GM19238 (cell line): ENCODE measurements around the gene ATPAF1.
"Not testable (repeated sequence)": the region's sequence is repeated elsewhere in the genome, so short reads cannot be mapped to it uniquely, and the experiment has no call there.

Source experiments
- DNase-seq: peaks from one replicate; pipeline ENCODE4 v3.0.0; 2011; ENCODE audit warnings: low spot score; ENCODE audit not compliant: insufficient read length

The ATPAF1 gene

DNA sequence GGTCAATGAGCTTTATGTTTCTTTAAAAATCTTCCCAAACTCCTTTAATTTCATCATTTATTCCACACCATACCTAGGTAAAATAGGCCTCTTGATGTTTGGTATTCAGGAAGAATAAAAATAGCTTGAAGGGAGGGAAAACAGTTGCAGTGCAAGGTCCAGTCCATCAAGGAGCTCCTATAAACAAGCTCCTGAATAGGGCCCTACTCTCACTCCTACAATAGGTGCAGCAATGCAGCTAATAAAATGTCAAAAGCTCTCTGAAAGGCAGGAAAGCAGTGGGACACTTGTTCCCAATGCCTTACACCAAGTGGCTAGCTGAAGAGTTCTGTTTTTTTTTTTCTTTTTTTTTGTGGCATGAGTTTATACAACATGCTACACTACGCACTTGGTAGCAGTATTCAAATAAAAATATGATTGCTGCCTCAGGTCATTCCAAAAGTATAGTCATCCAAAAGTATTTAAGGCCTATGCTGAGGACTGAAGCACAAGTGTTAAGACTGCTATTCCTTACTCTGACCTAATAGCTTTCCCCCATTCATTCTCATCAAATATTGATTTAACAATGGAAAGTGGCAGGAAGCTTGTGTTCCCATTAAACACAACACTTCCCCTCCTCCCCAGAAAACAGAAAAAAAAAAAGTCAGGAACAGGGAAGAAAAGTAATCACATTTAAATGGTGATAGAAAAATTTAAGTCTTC, 13.3 kb upstream of the ATPAF1 start:
- DNase-seq: no peak

DNA sequence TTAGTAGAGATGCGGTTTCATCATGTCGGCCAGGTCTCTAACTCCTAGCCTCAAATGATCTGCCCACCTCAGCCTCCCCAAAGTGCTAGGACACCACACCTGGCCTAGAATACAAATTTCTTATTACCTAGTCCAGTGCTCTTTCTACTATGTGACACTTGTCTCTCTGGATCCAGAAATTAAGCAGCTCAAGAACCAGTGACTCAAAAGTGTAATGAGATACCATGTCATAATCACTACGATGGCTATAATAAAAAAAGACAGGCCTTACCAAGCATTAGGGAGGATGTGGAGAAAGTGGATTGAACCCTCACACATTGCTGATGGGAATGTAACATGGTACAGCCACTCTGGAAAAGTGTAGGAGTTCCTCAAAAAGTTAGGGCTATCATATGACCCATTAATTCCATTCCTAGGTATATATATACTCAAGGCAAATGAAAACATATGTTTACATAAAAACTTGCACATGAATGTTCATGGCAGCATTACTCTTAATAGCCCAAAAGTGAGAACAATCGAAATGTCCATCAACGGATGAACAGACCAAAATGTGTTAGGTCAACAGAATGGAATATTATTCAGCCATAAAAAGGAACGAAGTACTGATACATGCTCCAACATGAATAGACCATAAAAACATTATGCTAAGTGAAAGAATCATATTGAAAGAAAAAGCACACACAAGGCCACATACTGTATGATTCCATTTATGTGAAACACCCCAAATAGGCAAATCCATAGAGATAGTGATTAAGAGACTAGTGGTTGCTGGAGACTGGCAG, 11.8 kb upstream of the ATPAF1 start:
- DNase-seq: no peak

DNA sequence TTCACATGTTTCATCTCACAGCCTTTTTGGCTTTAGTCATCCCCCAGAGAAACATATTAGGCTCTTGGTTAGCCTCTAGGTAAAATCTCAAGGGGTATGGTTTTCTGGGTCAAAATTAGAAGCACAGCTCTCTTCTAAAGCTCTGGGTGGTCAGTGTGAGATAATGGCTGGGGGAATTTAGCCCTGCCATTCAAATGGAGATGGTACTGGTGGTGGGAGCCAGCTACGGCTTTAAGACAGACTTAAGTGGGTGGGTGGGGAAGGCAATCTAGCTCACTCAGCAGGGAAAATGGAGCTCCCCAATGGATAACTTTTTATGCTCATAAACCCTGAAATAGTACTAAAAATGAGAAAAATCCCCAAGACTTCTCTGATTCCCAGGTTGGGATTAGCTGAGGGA, 9.2 kb upstream of the ATPAF1 start:
- DNase-seq: no peak

DNA sequence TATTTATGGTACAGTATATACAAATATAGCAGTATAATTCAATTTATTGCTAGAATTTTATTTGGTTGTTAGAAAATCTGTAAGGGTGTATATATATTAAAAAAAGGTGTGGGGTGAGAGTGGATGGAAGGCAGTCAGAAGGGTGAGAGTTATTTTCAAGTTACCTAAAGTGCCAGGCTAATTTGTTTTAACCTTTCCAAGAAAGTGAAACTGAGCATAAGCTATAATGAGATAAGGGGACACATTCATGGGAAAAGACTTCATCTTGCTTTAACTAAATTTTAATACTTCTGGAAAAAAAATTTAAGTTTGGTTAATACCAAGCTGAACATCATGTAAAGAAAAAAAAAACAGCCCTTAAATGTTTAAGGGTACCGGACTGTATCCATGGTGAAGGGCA, 8.4 kb upstream of the ATPAF1 start:
- DNase-seq: no peak

DNA sequence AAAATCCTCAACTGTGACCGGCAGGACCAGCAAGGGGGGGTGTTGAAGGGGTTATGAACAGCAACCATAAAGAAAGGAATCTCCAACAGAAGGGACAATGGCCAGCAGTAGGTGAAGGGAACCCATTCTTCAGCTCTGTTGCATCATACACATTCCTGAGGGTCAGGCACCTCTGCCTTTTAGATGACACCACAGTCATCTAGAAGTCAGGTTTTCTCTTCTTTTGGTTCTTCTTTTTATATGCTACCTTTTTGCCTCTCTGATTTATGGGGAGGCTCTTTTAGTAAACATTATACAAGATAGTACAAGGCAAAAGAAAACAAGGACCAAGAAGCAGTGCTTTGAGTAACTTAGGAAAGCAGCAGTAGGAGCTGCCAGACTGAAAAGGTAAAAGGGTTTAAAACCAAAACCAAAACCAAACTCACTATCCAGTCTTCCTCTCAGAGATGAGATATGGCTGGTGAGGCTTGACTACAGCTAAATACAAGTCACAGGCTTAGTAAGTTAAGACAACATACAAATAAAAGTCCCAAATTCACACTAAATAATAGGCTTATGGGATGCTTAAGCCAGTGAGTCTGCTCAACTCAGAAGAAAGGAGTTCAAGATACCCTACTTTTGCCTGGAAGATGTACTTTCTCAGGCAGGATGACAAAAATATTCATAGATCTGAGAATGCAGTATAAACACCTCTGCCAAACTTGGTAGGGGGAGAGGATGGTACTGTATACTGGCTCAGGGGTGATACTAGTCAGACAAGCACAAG, 7.6 kb upstream of the ATPAF1 start:
- DNase-seq: peak; percentile 26

DNA sequence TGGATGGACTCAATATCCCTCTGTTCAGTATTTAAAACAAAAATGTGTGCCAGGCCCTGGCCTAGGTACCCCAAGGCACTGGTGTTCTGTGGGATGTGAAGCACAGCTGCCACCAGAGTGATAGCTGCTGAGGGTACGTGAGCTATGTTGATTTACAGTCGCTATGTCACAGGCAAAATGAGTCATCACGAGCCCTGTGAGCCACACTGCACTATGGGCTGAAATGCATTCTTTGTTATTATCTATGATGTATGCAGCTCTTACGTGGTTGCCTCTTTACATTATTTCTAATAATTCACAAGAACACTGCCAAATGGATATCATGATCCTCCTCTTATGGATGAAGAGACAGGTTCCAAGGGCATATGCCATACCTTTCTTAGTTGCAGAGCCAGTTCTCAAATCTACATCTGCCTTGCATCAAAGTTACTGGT, 5.6 kb upstream of the ATPAF1 start:
- DNase-seq: no peak

DNA sequence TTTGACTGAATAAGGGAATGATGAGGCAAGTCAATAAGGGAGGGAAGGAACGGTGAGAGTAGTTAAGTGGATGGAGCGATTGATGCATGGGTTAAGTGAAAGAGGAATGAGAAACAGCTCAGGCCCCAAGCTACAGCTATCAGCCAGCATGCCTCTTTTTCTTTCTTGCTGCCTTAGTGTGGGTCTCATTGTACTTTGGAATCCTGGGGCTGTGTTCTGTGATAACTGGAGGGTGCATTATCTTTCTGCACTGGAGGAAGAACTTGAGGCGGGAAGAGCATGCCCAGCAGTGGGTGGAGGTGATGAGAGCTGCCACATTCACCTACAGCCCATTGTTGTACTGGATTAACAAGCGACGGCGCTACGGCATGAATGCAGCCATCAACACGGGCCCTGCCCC, 4.5 kb upstream of the ATPAF1 start:
- no peak for DNase-seq

DNA sequence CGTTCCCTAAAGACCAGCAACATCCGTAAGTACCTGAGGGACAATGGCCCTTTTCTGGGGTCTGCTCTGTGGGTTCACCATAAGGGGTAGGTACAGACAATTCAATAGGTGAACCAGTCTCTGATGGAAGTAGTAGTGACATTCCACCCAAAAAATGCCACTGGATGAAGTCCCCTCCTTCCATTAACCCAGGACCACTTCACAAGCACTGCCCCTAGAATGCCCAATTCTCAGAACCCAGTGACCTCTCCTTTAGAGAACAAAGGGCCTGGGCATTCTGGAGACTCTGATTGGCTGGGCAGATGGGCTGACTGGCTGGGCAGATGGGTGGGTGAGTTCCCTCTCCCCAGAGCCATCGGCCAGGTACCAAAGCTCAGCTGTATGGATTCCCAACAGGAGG, 3.4 kb upstream of the ATPAF1 start, which contains the start of gene TEX38:
Gene TEX38 (plus strand): TSS at position 301 of the 400 bp plus-strand sequence. CDS start 81 bp downstream, at position 382.
- no peak for DNase-seq

DNA sequence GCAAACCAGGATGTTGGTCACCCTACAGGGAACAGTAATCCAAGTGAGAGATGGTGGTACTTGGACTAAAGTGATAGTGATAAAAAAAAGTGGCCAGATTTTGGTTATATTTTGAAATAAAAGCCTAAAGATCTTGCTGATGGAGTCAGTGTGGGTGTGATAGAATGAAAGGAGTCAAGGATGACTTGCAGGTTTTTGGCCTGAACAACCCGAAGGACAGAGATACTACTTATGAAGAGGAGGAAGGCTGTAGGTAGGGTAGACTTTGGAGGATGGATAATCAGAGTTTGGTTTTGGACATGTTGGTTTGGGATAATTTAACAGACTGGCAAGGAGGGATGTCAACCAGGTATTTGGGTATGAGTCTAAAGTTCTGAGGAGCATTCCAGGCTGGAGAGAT, 2.0 kb upstream of the ATPAF1 start:
- no peak for DNase-seq

DNA sequence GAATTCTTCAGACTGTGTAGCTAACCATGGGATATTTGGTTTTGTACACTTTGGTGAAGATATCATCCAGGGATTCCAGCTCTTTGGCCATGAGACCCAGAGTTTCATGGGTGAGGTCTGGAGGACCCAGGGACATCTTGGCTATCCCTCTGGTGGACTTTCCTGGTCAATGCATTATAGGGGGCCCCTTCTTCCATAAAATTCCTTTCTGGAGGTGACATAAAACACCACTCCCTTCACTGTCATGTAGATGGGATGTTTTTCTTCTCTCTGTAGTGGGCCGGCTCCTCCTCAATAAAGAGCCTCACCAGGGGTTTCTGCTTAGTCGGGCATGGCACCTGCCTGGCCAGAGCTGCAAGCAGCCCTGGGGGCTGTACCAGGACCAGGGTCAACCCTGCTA, 2.2 kb downstream of the ATPAF1 start:
- DNase-seq: no peak

DNA sequence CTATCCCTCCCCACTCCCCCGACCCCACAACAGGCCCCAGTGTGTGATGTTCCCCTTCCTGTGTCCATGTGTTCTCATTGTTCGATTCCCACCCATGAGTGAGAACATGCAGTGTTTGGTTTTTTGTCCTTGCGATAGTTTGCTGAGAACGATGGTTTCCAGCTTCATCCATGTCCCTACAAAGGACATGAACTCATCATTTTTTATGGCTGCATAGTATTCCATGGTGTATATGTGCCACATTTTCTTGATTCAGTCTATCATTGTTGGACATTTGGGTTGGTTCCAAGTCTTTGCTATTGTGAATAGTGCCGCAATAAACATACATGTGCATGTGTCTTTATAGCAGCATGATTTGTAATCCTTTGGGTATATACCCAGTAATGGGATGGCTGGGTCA, 5.2 kb downstream of the ATPAF1 start:
- not testable (repeated sequence) for DNase-seq

DNA sequence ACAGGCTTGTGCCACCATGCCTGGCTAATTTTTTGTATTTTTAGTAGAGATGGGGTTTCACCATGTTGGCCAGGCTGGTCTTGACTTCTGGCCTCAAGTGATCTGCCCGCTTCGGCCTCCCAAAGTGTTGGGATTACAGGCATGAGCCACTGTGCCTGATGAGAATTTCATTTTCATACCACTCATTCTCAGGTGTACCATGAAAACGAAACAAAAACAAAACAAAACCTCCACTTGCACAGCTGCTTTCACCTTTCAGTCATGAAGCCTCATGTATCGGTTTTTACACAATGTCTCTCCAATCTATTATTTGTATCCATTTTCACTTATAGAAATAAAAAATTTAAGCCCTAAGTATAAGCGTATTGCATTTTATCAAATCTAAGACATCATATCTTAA, 8.0 kb downstream of the ATPAF1 start:
- DNase-seq: not testable (repeated sequence)

DNA sequence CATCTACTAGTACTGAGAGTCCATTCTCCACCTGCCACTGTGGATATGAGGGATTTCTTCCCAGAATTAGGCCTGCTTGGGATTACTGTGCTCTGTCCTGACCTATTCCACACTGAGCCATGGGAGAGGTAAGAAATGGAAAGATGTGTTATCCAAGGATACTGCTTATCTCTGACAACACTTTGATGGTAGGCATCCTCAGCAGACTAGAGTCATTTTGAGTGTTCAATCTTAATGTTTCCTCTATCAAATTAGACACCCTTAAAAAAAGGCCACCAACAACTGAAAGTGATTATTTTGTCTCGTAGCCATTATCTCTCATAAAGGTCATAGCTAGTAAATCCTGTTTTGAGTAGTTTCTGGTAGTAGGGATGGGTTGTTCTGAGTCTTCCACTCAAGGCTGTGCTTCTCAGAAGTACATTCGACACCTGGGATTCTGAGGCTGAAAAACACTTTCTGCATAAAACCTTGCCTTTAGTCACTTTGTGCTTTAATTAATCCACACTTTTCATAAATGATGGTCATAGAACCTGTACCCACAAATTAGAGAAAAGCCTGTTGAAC, 8.8 kb downstream of the ATPAF1 start:
- no peak for DNase-seq

DNA sequence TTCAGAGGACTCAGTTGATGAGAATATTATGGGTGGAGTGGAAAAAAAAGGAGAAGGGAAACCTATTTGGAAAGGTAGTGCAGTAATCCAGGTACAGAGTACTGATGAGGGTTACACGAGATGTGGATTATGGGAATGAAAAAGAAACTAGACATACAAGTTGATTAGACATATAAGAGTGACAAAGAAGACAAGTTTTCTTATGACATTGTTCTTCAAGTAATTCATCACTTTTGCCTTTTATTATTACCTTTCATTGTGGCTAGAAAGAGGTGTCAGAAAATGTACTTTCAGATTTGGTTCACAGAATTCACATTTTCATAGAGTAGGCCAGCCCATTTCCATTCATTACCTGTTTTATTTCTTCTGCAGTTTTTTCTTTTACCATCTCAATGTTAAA, 10.4 kb downstream of the ATPAF1 start:
- DNase-seq: no peak

DNA sequence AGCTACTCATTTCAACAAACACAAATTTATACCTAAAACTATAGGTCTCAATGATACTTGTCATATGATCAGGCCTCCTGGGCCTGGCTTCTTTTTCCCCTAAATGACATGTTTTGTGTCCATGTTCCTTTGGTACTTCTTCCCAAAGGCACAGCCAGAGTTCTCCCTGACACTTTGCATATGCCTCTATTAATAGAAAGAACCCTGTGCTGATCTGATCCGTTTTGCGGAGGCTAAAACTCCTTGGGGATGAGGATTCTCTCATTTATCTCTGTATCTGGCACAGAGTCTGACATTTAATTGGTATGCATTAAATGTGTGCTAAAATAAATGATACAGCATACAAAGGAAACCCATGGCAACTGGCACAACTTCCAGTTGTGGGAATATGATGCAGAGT, 11.5 kb downstream of the ATPAF1 start:
- no peak for DNase-seq

DNA sequence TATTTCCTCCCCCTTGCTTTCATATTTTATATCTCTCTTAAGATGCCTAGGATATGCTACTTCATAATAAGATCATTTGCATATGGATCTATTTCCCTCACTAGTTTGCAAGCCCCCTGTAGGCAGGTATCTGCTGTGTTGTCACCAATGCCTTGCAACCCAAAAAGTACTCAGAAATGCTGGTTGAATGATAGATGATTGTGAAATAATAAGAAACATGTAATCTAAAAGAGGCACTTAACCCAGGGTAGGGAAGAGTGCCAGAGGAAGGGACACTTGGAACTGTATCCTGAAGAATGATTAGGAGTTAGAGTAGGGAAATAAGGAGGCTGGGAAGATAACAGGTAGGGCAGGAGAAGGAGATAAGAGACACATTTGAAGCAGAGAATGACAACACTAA, 12.3 kb downstream of the ATPAF1 start:
- DNase-seq: no peak

DNA sequence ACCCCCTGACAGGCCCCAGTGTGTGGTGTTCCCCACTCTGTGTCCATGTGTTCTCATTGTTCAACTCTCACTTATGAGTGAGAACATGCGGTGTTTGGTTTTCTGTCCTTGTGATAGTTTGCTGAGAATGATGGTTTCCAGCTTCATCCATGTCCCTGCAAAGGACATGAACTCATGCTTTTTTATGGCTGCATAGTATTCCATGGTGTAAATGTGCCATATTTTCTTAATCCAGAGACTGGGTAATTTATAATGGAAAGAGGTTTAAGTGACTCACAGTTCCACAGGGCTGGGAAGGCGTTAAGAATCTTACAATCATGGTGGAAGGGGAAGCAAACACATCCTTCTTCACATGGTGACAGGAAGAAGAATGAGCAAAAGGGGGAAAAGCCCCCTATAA, 13.5 kb downstream of the ATPAF1 start:
- not testable (repeated sequence) for DNase-seq

DNA sequence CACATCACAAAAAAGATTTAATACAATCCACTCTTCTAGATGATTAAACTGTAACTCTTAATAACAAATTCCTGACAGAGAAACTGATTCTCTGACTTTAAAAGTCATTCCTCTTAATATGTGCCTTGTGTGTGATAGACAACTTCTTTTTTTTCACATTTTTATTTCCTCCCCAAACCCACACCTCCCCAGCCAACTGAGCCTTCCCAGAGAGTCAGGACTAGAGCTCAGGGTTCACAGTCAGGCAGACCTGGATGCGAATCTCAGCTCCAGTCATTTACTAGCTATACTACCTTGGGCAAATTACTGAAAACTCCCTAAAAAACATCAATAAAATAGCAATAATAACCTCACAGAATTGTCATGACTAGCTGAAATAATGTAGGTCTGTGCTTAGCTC, 14.2 kb downstream of the ATPAF1 start:
- DNase-seq: no peak

DNA sequence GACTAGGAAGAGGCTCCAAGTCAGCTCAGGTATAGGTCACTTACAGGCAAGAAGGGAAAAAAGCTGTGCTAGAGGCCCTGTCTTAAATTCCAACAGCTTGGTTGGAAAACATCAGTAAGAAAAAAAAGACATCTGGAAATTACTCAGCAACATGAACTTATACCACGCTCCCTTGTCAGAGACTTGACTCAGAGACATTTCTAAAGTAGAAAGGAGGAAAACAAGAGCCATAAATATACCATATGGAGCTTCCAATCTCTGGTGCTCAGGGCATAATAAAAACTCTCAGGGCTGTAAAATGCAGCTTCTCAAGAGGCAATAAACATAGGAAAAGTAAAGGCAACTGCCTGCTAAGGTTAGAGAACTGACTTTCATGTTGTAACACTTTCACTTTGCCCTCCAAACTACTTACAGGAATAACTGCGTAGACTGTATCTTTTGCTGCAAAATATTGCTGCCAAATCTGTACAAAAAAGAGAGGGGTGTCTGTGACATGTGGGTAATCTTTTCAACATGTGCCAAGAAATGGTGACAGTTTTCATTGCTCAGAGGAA, 14.7 kb downstream of the ATPAF1 start:
- no peak for DNase-seq

DNA sequence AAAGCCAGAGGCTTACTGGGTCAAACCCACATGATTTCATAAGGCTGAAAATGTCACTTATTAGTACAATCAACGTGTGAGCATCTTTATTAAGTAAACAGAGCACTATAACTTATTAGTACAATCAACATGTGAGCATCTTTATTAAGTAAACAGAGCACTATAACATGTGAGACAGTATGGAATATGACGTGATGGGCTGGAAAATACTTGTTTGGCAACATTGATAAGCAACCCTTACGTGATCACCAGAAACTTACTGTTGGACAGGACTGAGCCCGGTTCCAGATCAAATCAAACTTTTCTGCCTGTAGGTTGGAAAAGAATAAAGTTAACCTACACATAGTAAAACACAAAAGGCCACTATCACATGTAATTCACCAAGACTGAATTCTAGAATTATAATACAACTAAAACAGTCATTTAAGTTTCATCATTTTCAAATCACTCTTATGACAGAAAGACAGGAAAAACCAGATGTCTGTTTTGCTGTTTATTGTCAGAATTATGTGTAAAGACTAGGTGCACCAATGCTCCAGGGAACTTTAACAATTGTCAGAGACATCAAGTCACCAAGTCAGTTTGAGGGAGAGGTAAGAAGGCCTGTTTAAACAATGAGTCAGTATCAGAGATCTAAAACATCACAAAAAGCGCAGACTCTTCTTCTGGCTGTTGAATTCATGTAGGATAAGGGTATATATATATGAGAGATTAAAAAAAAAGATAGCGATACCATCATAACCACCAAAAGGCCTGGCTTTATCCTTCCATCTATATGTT, 15.7 kb downstream of the ATPAF1 start:
- no peak for DNase-seq

DNA sequence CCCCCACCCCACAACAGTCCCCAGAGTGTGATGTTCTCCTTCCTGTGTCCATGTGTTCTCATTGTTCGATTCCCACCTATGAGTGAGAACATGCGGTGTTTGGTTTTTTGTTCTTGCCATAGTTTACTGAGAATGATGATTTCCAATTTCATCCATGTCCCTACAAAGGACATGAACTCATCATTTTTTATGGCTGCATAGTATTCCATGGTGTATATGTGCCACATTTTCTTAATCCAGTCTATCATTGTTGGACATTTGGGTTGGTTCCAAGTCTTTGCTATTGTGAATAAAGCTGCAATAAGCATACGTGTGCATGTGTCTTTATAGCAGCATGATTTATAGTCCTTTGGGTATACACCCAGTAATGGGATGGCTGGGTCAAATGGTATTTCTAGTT, 17.0 kb downstream of the ATPAF1 start:
- not testable (repeated sequence) for DNase-seq
